HG03060 (cell line): Measurements from ENCODE around the gene ABCA3.

Experiments used
- ATAC-seq: cut with Tn5 transposase; IDR thresholded peaks from one replicate; pipeline ENCODE4 v1.9.1; 2021; ENCODE audit warnings: low read depth, moderate number of reproducible peaks; ENCODE audit not compliant: unreplicated experiment

ABCA3 gene

DNA sequence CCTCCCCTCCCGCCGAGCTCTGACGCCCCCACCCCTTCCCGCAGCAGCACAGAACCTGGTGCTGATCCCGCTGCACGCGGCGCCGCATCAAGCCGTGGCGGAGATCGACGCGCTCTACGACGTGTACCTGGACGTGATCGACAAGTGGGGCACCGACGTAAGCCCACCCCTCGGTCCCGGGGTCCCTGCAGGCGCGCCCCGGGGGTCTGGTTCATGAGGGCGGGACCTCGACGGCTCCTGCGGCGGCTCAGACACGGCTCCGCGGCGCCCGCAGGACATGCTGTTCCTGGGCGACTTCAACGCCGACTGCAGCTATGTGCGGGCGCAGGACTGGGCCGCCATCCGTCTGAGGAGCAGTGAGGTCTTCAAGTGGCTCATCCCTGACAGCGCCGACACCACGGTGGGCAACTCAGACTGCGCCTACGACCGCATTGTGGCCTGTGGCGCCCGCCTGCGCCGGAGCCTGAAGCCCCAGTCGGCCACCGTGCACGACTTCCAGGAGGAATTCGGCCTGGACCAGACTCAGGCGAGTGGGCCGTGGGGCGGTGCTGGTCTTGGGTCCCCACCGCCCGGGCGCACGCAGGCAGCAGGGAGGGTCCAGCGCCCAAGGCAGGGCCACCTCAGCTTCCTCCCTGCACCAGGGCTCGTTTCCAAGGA is 102.9 kb downstream of the ABCA3 start:
- no peak for ATAC-seq

DNA sequence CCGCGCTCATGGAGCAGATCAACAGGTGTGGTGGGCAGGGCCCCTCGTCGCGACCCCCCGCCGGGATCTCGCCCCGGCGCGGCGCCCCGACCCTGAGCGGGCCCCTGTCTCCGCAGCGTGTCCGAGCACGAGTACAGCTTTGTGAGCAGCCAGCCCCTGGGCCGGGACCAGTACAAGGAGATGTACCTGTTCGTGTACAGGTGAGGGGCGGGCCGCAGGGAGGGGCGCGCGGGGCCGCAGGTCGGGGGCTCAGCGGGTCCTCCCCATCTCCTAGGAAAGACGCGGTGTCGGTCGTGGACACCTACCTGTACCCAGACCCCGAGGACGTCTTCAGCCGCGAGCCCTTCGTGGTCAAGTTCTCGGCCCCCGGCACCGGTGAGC is 103.4 kb downstream of the ABCA3 start:
- no peak for ATAC-seq

DNA sequence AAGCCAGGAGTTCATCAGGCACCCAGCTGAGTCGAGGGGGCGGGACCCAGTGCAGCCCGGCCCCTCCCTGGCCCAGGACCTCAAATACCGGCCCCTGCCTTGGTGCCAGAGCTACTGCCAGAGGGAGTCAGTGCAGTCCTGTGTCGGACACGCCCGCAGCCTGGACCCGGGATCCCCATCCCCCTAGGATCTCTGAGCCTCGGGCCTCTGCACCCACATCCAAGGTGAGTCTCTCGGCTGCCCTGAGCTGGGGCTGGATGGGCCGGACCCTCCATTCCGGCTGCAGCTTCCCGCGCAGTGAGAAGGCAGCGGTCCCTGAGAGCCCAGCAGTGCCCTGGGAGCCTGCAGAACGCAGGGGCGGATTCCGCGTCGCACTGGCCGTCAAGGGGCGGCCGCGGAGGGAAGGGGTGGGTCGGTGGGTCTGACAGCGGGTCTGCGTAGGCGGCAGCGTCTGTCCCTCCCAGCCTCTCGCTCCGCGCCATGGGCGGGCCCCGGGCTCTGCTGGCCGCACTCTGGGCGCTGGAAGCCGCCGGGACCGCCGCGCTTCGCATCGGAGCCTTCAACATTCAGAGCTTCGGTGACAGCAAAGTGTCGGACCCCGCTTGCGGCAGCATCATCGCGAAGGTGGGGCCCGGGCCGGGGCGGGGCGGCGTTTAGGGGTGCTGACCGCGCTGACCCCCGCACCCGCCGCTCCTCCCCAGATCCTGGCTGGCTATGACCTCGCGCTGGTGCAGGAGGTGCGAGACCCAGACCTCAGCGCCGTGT is 104.0 kb downstream of the ABCA3 start, which contains the start of gene DNASE1L2:
TSS of gene DNASE1L2 (plus strand) at position 108 of the 765 bp plus-strand sequence. CDS start at position 481, 373 bp downstream.
- no peak for ATAC-seq

DNA sequence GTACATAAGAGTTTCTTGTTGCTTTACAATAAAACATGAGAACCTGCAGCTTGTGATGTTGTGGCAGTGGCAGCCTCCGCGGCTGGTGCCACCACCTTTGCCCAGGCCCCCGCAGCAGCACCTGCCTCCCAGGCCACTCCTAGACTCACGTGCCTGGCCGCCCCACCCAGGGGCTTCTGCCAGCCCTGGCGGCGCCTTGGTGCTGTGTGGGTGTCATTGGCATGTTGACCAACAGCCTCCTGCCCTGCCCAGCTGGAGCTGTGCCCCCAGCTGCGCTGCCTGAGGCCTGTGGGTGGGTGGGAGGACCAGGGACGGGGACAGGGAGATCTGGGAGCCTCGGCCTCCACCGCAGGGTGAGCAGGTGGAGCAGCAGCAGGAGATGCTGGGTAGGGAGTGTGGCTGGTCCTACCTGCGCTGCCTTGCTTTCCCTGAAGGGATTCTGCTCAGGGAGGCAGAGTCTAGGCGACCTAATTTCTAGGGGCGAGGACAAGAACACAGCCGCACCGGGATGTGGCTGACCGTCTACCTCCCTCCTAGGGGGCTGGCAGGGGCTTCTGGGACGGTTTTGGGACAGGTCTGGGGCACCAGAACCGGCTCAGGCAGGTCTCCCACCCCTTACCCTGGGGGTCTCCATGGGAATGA is 104.7 kb downstream of the ABCA3 start:
- no peak for ATAC-seq

DNA sequence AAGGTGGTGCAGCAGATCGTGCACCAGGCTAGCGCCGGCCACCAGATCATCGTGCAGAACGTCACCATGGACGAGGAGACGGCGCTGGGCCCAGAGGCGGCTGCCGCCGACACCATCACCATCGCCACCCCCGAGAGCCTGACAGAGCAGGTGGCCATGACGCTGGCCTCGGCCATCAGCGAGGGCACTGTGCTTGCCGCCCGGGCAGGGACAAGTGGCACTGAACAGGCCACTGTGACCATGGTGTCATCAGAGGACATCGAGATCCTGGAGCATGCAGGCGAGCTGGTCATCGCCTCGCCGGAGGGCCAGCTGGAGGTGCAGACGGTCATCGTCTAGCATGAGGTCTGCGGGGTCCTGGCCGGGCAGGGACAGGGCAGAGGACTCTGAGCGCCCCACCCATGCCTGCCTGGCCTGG is 105.3 kb downstream of the ABCA3 start:
- no peak for ATAC-seq

DNA sequence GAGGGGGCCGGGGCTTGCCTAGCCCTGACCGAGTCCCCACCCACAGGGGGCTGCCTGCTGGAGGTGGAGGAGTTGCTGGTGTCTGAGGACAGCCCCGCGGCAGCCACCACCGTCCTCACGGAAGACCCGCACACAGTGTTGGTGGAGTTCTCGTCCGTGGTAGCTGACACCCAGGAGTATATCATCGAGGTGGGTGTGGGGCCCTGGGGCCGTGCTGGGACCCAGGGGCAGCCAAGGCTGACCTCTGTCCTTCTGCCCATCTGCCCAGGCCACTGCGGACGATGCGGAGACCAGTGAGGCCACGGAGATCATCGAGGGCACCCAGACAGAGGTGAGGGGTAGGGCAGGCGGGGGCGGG is 105.7 kb downstream of the ABCA3 start:
- ATAC-seq: no peak

DNA sequence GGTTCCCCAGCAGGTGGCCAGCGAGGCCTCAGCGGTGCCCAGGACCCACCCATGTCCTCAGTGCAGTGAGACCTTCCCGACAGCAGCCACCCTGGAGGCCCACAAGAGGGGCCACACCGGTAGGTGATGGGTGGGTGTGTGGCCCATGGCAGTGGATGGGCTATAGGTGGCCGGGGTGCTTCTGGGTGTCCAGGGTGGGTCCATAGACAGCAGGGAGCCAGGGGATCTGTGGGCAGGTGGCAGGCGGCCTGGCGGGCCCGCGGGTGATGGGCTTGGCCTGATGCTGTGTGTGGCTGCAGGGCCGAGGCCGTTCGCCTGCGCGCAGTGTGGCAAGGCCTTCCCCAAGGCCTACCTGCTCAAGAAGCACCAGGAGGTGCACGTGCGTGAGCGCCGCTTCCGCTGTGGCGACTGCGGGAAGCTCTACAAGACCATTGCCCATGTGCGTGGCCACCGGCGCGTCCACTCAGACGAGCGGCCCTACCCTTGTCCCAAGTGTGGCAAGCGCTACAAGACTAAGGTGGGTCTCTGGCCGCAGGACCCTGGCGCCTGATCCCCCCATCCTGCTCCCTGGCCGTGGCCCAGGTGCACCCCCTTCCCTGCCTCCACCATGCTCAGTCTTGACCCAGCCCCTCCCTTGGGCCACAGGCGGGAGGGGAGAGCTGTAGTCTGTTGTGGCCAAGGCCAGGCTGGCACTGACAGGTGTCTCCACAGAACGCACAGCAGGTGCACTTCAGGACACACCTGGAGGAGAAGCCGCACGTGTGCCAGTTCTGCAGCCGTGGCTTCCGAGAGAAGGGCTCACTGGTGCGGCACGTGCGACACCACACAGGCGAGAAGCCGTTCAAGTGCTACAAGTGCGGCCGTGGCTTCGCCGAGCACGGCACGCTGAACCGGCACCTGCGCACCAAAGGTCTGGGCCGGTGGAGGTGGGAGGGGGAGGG is 106.4 kb downstream of the ABCA3 start:
- no peak for ATAC-seq

DNA sequence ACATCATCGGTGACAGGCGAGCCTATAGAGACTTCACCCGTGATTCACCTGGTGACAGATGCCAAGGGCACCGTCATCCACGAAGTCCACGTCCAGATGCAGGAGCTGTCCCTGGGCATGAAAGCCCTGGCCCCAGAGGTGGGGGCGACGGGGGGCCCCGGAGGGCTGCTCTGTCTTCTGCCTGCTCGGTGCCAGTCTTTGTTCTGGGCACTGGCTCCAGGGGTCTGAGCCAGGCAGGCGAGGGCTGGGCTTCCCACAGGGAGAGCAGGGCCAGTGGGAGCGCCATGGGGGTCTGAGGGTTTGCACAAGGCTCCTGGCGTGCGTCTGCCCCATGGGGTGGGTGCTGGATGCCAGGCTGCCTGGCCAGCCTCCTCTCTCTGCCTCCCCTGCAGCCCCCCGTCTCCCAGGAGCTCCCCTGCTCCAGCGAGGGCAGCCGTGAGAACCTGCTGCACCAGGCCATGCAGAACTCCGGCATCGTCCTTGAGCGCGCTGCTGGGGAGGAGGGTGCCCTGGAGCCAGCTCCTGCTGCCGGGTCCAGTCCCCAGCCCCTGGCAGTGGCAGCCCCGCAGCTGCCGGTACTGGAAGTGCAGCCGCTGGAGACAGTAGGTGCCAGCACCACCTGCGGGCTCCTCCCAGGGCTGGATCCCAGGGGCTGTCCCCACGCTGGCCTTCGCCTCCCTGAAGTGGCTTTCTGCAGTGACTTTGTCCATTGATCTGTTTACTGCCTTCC is 107.3 kb downstream of the ABCA3 start:
- ATAC-seq: no peak

DNA sequence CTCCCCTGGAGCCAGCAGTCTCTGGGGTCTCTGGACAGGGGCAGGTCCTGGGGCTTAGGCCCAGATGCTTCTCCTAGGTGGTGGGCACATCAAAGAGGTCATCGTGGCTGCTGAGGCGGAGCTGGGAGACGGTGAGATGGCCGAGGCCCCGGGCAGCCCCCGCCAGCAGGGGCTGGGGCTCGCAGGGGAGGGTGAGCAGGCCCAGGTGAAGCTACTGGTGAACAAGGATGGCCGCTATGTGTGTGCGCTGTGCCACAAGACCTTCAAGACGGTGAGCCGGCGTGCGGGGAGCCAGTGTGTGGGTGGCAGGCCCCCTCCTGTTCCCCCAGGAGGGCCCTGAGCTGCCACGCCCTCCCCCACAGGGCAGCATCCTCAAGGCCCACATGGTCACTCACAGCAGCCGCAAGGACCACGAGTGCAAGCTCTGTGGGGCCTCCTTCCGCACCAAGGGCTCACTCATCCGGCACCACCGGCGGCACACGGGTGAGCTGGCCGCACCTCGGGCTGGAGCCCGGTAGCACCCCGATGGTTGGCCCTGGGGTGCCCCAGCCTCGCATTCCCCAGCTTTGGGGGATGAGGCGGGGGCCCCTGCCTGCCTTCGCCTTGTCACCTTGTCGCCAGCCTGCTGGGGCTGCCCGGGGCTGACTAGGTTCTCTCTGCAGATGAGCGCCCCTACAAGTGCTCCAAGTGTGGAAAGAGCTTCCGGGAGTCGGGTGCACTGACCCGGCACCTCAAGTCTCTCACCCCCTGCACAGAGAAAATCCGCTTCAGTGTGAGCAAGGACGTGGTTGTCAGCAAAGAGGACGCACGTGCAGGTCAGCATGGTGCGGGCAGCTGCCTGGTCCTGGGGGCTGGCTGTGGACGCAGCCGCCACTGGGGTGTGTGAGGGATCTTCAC is 108.2 kb downstream of the ABCA3 start:
- ATAC-seq: no peak

DNA sequence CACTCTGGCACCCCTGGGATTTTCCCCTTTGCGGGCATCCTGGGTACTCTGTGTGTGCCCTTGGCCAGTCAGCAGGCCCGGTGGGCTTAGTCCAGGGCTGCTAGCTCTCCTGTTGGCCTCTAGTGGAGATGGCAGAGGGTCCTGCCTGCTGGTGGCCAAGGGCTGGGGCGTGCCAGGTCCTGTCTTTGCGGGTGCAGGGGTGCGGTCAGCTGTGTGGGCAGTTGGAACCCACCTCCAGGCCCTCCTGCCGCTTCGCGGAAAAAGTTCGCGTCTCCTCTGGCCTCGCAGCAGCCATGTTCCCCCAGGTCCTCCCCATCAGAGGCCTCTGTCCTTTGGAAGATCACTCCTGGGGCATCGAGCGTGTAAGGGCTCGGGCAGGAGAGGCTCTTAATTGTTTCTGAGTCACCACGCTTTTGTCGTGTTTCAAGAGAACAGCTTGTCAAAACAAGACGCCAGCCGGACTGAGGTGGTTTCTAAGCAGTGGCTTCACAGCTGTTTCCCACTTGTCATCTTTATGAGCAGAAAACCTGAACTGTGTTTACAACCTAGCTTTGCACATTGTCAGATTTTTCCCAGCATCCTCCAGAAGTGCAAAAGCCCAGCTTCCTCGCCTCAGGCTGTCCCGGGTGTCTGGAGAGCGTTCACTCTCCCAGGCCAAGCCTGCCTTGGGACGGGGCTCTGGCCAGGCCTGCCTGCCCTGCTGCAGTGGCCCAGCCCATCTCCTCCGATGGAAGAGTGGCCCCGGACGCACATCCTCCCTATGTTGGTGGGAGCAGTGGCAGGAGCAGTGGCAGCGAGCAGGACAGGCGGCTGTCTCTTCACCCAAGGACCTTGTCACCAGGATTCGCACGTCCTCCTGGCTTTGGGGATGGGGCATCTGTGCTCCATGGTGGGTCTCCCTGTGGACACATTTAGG is 109.3 kb downstream of the ABCA3 start:
- no peak for ATAC-seq

DNA sequence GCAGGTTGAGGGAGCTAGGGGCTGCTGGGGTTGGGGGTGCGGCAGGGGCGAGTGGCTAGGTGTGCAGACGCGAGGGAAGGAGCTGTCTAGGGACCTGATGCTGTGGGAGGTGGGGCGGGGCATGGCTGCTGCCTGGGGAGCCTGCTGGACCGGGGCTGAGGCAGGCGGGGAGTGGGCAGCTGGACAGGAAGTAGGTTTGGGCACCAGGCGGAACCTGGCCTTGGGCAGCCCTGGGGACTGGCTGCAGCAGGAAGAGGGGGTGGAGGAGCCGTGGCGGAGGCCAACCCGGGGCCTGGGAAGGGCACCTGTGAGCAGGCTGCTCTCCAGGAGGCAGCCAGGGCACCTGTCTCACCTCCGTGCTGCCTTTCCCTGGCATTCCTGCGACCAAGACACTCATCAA is 110.2 kb downstream of the ABCA3 start:
- no peak for ATAC-seq

DNA sequence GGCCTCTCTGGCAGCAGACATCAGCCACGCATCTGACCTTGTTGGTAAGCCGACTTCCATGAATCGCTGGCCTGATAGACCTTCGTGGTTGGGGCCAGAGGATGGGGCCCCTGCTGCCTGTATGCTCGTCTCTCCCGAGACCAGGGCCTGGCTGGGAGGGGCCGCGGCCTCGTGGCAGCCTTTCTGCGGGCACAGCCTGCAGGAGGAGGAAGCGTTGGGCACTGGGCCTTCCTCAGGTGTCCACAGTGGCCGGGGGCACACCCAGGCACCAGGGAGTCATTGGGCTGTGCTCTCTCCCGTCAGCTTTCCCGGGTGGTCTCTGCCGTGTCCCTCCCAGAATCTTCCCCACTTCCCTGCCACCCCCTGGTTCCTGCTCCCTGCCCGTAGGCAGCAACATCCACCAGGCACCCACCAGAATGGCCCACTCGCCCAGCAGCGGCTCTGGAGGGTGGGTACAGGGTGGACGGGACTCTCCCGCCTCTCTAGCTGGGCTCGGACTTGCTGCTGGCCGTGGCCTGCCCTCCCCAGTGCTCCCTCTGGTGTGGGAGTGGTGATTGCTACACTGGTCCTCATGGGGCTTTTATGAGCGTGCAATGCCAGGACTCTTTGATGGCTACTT is 110.8 kb downstream of the ABCA3 start:
- no peak for ATAC-seq

DNA sequence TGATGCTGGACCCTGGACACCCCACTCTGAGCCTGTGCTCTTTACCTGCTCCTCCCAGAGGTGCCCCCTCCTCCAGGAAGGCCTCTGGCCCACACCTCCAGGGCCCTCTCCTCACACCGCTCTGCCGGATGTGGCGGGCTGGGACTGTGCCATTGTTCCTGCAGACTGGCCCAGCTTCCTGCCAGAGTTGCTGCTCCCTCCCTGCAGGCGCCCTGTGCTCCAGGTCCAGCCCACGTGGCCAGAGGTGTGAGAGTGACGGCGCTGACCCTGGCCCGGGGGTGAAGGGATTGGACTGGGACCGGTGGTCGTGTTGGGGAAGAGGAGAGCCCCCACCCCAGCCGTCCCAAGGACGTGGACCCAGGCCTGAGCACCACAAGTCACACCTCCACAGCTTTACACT is 111.4 kb downstream of the ABCA3 start:
- ATAC-seq: no peak

DNA sequence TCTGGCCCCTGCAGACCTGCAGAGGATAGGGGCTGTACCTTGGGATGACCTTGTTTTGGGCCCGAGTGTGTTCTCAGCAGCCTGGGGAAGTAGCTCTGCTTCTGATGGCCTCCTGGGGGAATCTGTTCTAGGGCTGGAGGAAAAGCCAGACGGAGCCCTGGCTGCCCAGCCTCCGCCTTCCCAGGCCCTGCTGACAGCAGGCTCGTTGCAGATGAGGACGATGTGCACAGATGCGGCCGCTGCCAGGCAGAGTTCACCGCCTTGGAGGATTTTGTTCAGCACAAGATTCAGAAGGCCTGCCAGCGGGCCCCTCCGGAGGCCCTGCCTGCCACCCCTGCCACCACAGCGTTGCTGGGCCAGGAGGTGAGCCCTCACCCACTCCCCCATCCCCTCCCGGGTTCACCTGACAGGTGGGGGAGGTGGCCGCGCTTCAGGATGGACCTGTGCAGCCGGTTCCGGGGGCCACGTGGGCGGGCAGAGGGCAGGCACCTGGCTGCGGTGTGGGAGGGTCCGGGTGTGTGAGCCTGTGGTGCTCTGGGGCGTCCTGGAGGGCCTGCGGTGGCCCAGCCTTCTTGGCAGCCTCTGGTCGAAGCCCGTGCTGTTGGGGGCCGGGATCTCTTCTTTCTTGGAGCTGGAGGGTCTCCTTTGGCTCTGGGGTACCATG is 112.2 kb downstream of the ABCA3 start:
- ATAC-seq: no peak

DNA sequence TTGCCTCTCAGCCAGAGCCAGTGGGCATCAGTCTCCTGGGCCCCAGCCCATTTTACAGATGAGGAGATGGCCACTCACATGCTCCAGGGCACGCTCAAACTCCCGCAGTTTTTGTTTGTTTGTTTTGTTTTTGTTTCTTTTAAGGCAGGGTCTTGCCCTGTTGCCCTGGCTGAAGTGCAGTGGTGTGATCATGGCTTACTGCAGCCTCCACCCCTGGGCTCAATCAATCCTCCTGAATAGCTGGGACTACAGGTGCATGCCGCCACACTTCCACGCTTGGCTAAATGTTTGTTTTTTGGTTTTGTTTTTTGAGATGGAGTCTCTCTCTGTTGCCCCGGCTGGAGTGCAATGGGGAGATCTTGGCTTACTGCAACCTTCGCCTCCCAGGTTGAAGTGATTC is 113.6 kb downstream of the ABCA3 start:
- ATAC-seq: no peak

DNA sequence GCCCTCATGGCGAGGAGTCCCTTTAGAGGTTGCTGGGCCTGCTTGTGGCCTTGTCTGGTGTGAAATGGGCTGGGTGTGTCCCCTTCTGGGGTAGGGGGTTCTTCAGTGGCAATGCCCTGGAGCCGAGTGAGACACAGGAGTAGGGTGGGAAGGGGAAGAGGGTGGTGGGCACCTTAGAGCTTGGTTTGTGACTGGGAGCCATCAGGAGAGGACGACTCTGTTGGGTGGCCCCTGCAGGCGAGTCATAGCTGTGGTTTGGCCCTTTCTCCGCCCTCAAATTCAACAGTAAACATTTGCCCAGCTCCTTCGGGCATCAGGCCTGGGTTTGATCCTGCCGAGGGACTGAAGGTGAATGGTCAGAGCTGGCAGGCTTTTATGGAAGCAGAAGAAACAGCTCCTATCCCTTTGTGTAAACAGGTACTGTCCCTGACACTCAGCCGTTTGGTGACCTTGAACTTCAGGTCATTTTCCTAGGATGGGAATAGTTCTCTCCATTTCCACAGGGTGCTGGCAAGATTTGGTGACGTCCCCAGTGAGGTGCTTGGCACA is 114.2 kb downstream of the ABCA3 start:
- no peak for ATAC-seq
